Hepatocyte (in vitro differentiated cells): ENCODE data around the gene CDH26. TPM values are rescaled to one million over a fixed set of nuclear protein-coding genes. Genes with fewer than 3 reads are reported as not detected.
A peak's percentile ranks its signal among the peaks of the same experiment; 100 is the strongest.

Experiments
- DNase-seq: peaks from one replicate; pipeline ENCODE4 v3.0.0-alpha.2; 2016; ENCODE audit warnings: low spot score
- H2AFZ ChIP-seq: fragments of 200-600 bp; sonication (generic); 2 replicates; pipeline ENCODE4 v1.6.0; 2016; ENCODE audit warnings: antibody characterized with exemption, mild to moderate bottlenecking
- H3K27ac ChIP-seq: fragments of 200-600 bp; sonication (generic); 2 replicates; pipeline ENCODE4 v1.5.1; 2016; ENCODE audit warnings: mild to moderate bottlenecking
- H3K27me3 ChIP-seq: fragments of 200-600 bp; sonication (generic); 2 replicates; pipeline ENCODE4 v1.6.1; 2016
- H3K36me3 ChIP-seq: fragments of 200-600 bp; sonication (generic); replicated peaks from 2 replicates; pipeline ENCODE4 v1.5.1; 2016; ENCODE audit warnings: low read depth; ENCODE audit not compliant: insufficient read depth
- H3K4me1 ChIP-seq: fragments of 200-600 bp; sonication (generic); 2 replicates; pipeline ENCODE4 v1.5.1; 2016; ENCODE audit warnings: mild to moderate bottlenecking, moderate library complexity; ENCODE audit not compliant: insufficient read depth
- H3K4me2 ChIP-seq: fragments of 200-600 bp; sonication (generic); 2 replicates; pipeline ENCODE4 v1.6.0; 2016
- H3K4me3 ChIP-seq: fragments of 200-600 bp; sonication (generic); 2 replicates; pipeline ENCODE4 v1.5.1; 2016; ENCODE audit warnings: mild to moderate bottlenecking
- H3K79me2 ChIP-seq: fragments of 200-600 bp; sonication (generic); 2 replicates; pipeline ENCODE4 v1.6.0; 2017; ENCODE audit warnings: mild to moderate bottlenecking
- H3K9me2 ChIP-seq: fragments of 200-600 bp; sonication (generic); replicated peaks from 2 replicates; pipeline ENCODE4 v1.6.0; 2017; ENCODE audit warnings: mild to moderate bottlenecking; ENCODE audit not compliant: insufficient read depth
- H3K9me3 ChIP-seq: fragments of 200-600 bp; sonication (generic); 2 replicates; pipeline ENCODE4 v1.5.1; 2016; ENCODE audit warnings: low read depth, mild to moderate bottlenecking
- H4K20me1 ChIP-seq: fragments of 200-600 bp; sonication (generic); 2 replicates; pipeline ENCODE4 v1.6.0; 2016; ENCODE audit warnings: mild to moderate bottlenecking; ENCODE audit not compliant: insufficient read depth, poor library complexity, severe bottlenecking
- CTCF ChIP-seq: fragments of 200-600 bp; sonication (generic); IDR thresholded peaks from 2 replicates; pipeline ENCODE4 v1.5.1; 2016; ENCODE audit warnings: antibody characterized with exemption, mild to moderate bottlenecking; ENCODE audit not compliant: poor library complexity
- EZH2 ChIP-seq: fragments of 200-600 bp; sonication (generic); IDR thresholded peaks from 2 replicates; pipeline ENCODE4 v1.6.1; 2016; ENCODE audit warnings: antibody characterized with exemption, mild to moderate bottlenecking, borderline replicate concordance
- EZH2phosphoT487 ChIP-seq: fragments of 200-600 bp; sonication (generic); IDR thresholded peaks from one replicate; pipeline ENCODE4 v1.6.1; 2018; ENCODE audit warnings: antibody characterized with exemption, mild to moderate bottlenecking, low read depth, moderate library complexity; ENCODE audit not compliant: unreplicated experiment, severe bottlenecking
- WGBS: methylation state at CpG from one replicate; pipeline ENCODE4 v1.1.6; 2016; ENCODE audit warnings: low lambda C conversion rate; ENCODE audit errors: missing lambda C conversion rate; 5-methylcytosine and 5-hydroxymethylcytosine counted together
- polyA plus RNA-seq: library from polyadenylated mRNA; unstranded; fragments of >200 nt; fragmentation: Nextera tagmentation; extraction: Ambion mirVana; gene quantifications from 2 replicates; pipeline ENCODE4 v1.2.1, GENCODE V29; 2016
- total RNA-seq: library from RNA; depleted of rRNA; stranded (reverse); fragments of >200 nt; gene quantifications from 2 replicates; pipeline ENCODE4 v1.2.3, GENCODE V29; 2014

CDH26 gene
- total and polyA plus RNA-seq, 2 experiments from 2014 or later: 2.2 to 2.3 TPM

- peak; percentile 40 for DNase-seq
- Histone ChIP-seq H4K20me1 (no peaks in the 10 kb centered on the region), H3K36me3 (no peaks in the 10 kb centered on the region), H3K4me2 (no peak overlapping the region), H2AFZ (no peak overlapping the region), H3K79me2 (no peaks in the 10 kb centered on the region), H3K4me3 (no peak overlapping the region), H3K27me3 (peaks cover 2% of the 10 kb centered on the region), H3K9me2 (no peaks in the 10 kb centered on the region), H3K9me3 (no peaks in the 10 kb centered on the region), H3K27ac (peak overlapping the region; percentile 55), H3K4me1 (peaks cover 18% of the 10 kb centered on the region)
- TF ChIP-seq EZH2phosphoT487: no peak
- TF ChIP-seq CTCF: no peak
- TF ChIP-seq EZH2: no peak
- WGBS: 59% methylated on average over 20 of the region's 20 CpGs
These were observed 99.9 kb downstream of the CDH26 start for GRCh38 chr20:60057866-60058807.

- Histone ChIP-seq H4K20me1 (no peaks in the 10 kb centered on the region), H3K36me3 (no peaks in the 10 kb centered on the region), H3K27me3 (no peaks in the 10 kb centered on the region), H3K4me3 (no peak overlapping the region), H3K4me2 (no peak overlapping the region), H3K27ac (peak overlapping the region; percentile 55), H3K4me1 (peaks cover 22% of the 10 kb centered on the region), H2AFZ (no peak overlapping the region), H3K9me3 (no peaks in the 10 kb centered on the region), H3K79me2 (no peaks in the 10 kb centered on the region), H3K9me2 (no peaks in the 10 kb centered on the region)
- TF ChIP-seq EZH2 (no peak), EZH2phosphoT487 (no peak), CTCF (no peak)
- WGBS: 86% methylated on average over 9 of the region's 9 CpGs
- DNase-seq: no peak
These were observed 100.7 kb downstream of the CDH26 start for GRCh38 chr20:60058879-60059278.

- Histone ChIP-seq H3K4me2 (no peak overlapping the region), H3K27me3 (no peaks in the 10 kb centered on the region), H3K79me2 (no peaks in the 10 kb centered on the region), H3K27ac (no peak overlapping the region), H2AFZ (no peak overlapping the region), H3K9me3 (no peaks in the 10 kb centered on the region), H4K20me1 (no peaks in the 10 kb centered on the region), H3K36me3 (no peaks in the 10 kb centered on the region), H3K4me1 (peaks cover 22% of the 10 kb centered on the region), H3K4me3 (no peak overlapping the region), H3K9me2 (no peaks in the 10 kb centered on the region)
- 92% methylated on average over 13 of the region's 13 CpGs for WGBS
- TF ChIP-seq EZH2 (no peak), EZH2phosphoT487 (no peak), CTCF (no peak)
- DNase-seq: no peak
These were observed 101.9 kb downstream of the CDH26 start for GRCh38 chr20:60060006-60060557.
